Endothelial cell of umbilical vein (primary cell): ENCODE results near the gene HYI. TPM values are rescaled to one million over a fixed set of nuclear protein-coding genes. Genes with fewer than 3 reads are reported as not detected.

Experiments
- BruUV-seq: library from RNA; stranded (reverse); fragments of 400-500 nt; replicated peaks from 2 replicates; lab custom pipeline; 2021; lab: Mats Ljungman, UMichigan
- CTCF ChIA-PET: fragments of 300-600, 350-600 bp; sonication (Branson Sonifier 250); formaldehyde crosslinking; loops from one replicate; lab custom pipeline; 2021; ENCODE audit warnings: antibody characterized with exemption, inconsistent platforms; lab: Charles Lee
- POLR2A ChIA-PET: fragments of 300-600, 350-600 bp; sonication (Branson Sonifier 250); formaldehyde crosslinking; loops from one replicate; lab custom pipeline; 2021; ENCODE audit warnings: antibody characterized with exemption, inconsistent platforms; lab: Charles Lee
- DNase-seq: peaks from one replicate; pipeline ENCODE4 v3.0.0-alpha.2; 2011; ENCODE audit warnings: low read depth, low spot score
- FAIRE-seq: peaks from 2 replicates; lab custom pipeline; 2011; peaks lifted over from hg19 to GRCh38; lab: Jason Lieb, UNC
- H2AFZ ChIP-seq: 2 replicates; pipeline ENCODE4 v1.6.0; 2012; ENCODE audit warnings: low read depth, low read length, control low read depth, inconsistent platforms
- H3K27ac ChIP-seq: 2 replicates; pipeline ENCODE4 v1.5.1; 2011; ENCODE audit warnings: low read depth, mild to moderate bottlenecking, control low read depth, low read length, moderate library complexity; ENCODE audit not compliant: insufficient read depth
- H3K27me3 ChIP-seq, 2 experiments: 2 replicates each; pipeline versions ENCODE4 v1.6.0 to v1.6.1; 2011; ENCODE audit warnings: low read length in 2 of 2, mixed read lengths in 1 of 2; ENCODE audit not compliant: control insufficient read depth in 2 of 2, insufficient read depth in 2 of 2
- H3K36me3 ChIP-seq, 2 experiments: 2 replicates in 1 of 2; 3 replicates in 1 of 2; pipeline ENCODE4 v1.5.1; 2011; ENCODE audit warnings: low read length in 2 of 2, mild to moderate bottlenecking in 1 of 2, moderate library complexity in 1 of 2; ENCODE audit not compliant: control insufficient read depth in 2 of 2, insufficient read depth in 2 of 2; ENCODE audit errors: extremely low read depth in 1 of 2
- H3K4me1 ChIP-seq: 3 replicates; pipeline ENCODE4 v1.5.1; 2011; ENCODE audit warnings: mild to moderate bottlenecking, low read length; ENCODE audit not compliant: control insufficient read depth, insufficient read depth; ENCODE audit errors: extremely low read depth
- H3K4me2 ChIP-seq: 2 replicates; pipeline ENCODE4 v1.6.1; 2011; ENCODE audit warnings: low read length, control low read depth, mixed read lengths; ENCODE audit not compliant: insufficient read depth
- H3K4me3 ChIP-seq, 3 experiments: fragments of 200-600 bp in 1 of 3; sonication (generic), shearing (Covaris generic) in 1 of 3; replicated peaks in 1 of 3; 2 replicates each; pipeline ENCODE4 v1.5.1; 2011 to 2016; ENCODE audit warnings: control low read depth in 3 of 3, low read length in 3 of 3, mild to moderate bottlenecking in 2 of 3, inconsistent platforms in 1 of 3, low read depth in 1 of 3, moderate library complexity in 1 of 3; ENCODE audit not compliant: insufficient read depth in 1 of 3
- H3K79me2 ChIP-seq: 2 replicates; pipeline ENCODE4 v1.6.0; 2012; ENCODE audit warnings: low read length, inconsistent platforms; ENCODE audit not compliant: control insufficient read depth, insufficient read depth
- H3K9ac ChIP-seq: replicated peaks from 2 replicates; pipeline ENCODE3; 2011; ENCODE audit warnings: low read length, control low read depth; ENCODE audit not compliant: insufficient read depth; ENCODE audit errors: extremely low read depth
- H3K9me1 ChIP-seq: replicated peaks from 3 replicates; pipeline ENCODE4 v1.6.0; 2011; ENCODE audit warnings: mild to moderate bottlenecking, low read length; ENCODE audit not compliant: control insufficient read depth, insufficient read depth; ENCODE audit errors: extremely low read depth
- H3K9me3 ChIP-seq: replicated peaks from 2 replicates; pipeline ENCODE4 v1.5.1; 2012; ENCODE audit warnings: low read length, inconsistent platforms; ENCODE audit not compliant: control insufficient read depth, insufficient read depth
- H4K20me1 ChIP-seq: replicated peaks from 2 replicates; pipeline ENCODE3; 2011; ENCODE audit warnings: mild to moderate bottlenecking, low read length; ENCODE audit not compliant: control insufficient read depth, insufficient read depth; ENCODE audit errors: extremely low read depth
- CTCF ChIP-seq, 2 donors: IDR thresholded peaks; 1 replicate in 1 of 2; 2 replicates in 1 of 2; pipeline ENCODE4 v1.5.1; 2011; ENCODE audit warnings: low read length in 2 of 2, mild to moderate bottlenecking in 2 of 2, moderate library complexity in 2 of 2, control low read depth in 1 of 2, inconsistent platforms in 1 of 2, low read depth in 1 of 2; ENCODE audit not compliant: insufficient read depth in 1 of 2; ENCODE audit errors: extremely low read depth in 1 of 2
- EZH2 ChIP-seq: IDR thresholded peaks from 2 replicates; pipeline ENCODE4 v1.6.1; 2012; ENCODE audit warnings: borderline replicate concordance, low read depth, mild to moderate bottlenecking, moderate library complexity, low read length, inconsistent platforms; ENCODE audit not compliant: severe bottlenecking
- FOS ChIP-seq: IDR thresholded peaks from 2 replicates; pipeline ENCODE4 v1.6.1; 2011; ENCODE audit warnings: mild to moderate bottlenecking, low read length, moderate library complexity, borderline replicate concordance; ENCODE audit not compliant: insufficient read depth
- GATA2 ChIP-seq: IDR thresholded peaks from 2 replicates; pipeline ENCODE4 v1.7.0; 2011; ENCODE audit warnings: low read depth, mild to moderate bottlenecking, moderate library complexity, mixed read lengths, low read length; ENCODE audit not compliant: insufficient read length, insufficient read depth
- JUN ChIP-seq: IDR thresholded peaks from 2 replicates; pipeline ENCODE4 v1.6.1; 2011; ENCODE audit warnings: borderline replicate concordance, low read depth; ENCODE audit not compliant: insufficient read length, insufficient read depth
- MAX ChIP-seq: IDR thresholded peaks from 2 replicates; pipeline ENCODE4 v1.6.1; 2011; ENCODE audit not compliant: insufficient read depth, insufficient read length
- MYC ChIP-seq: IDR thresholded peaks from one replicate; pipeline ENCODE4 v1.6.1; 2011; ENCODE audit warnings: mild to moderate bottlenecking, low read depth, low read length
- POLR2A ChIP-seq: IDR thresholded peaks from 2 replicates; pipeline ENCODE4 v1.6.1; 2012; ENCODE audit warnings: low read depth, mild to moderate bottlenecking, control low read depth, low read length
- POLR2AphosphoS5 ChIP-seq: IDR thresholded peaks from 2 replicates; pipeline ENCODE4 v1.6.1; 2012; ENCODE audit warnings: low read depth, mild to moderate bottlenecking, control low read depth, low read length, moderate library complexity; ENCODE audit not compliant: insufficient read depth
- dilution Hi-C: fragments of 300-500 bp; cut with MboI; formaldehyde crosslinking; loops from one replicate; pipeline ENCODE4 v1.15.0; 2019; ENCODE audit warnings: low sequenced_read_pairs; ENCODE audit not compliant: extremely low pct_ligation_motif_present
- intact Hi-C: fragments of 100-400 bp; cut with micrococcal nuclease; formaldehyde crosslinking; loops from one replicate; pipeline ENCODE4 v1.10.0; 2022
- polyA plus RNA-seq, 4 experiments: library from polyadenylated mRNA; depleted of rRNA in 3 of 4; stranded (reverse) in 3 of 4; unstranded in 1 of 4; fragments of >200 nt; gene quantifications; 2 replicates each; pipeline versions ENCODE4 v1.2.1 to v1.2.3, GENCODE V29; 2011 to 2012; ENCODE audit warnings: missing spikeins in 1 of 4
- total RNA-seq: library from RNA; stranded (reverse); gene quantifications from 2 replicates; pipeline ENCODE4 v1.2.3, GENCODE V29; 2021

HYI gene
- total and polyA plus RNA-seq, 2 donors (not counting 3 experiments of a cell fraction or from before 2014, with no cell fraction given), result 324 to 342 TPM

- no peaks in the 10 kb centered on the region for H3K9me3 ChIP-seq
- H3K9me1 ChIP-seq, result no peaks in the 10 kb centered on the region
- H3K9ac ChIP-seq, result no peak overlapping the region
- no peak for FAIRE-seq
- H3K36me3 ChIP-seq, result peaks cover 8 to 53% of the 10 kb centered on the region in 2 experiments
- H2AFZ ChIP-seq, result no peak overlapping the region
- peaks cover 5% of the 10 kb centered on the region for H3K4me1 ChIP-seq
- dilution Hi-C loops, result loop anchor here (25.0 kb wide), 1 partner anchor 183 kb away; no protein-coding TSS in a partner anchor
- H4K20me1 ChIP-seq, result no peaks in the 10 kb centered on the region
- no TSS peak for BruUV-seq
- no peak overlapping the region for H3K4me2 ChIP-seq
- no peaks in the 10 kb centered on the region for H3K27me3 ChIP-seq
- no peak overlapping the region for H3K27ac ChIP-seq
- H3K4me3 ChIP-seq, result no peak overlapping the region
- POLR2A ChIA-PET, result no interaction called here
- DNase-seq, result no peak
- CTCF ChIA-PET, result interaction anchor here (1.1 to 2.0 kb wide), 2 partner anchors 183 to 193 kb away, joined by 3 to 4 read pairs; no protein-coding TSS in a partner anchor
- intact Hi-C loops, result no loop called here
- no peaks in the 10 kb centered on the region for H3K79me2 ChIP-seq
- no peak for TF ChIP-seq POLR2A
- no peak for TF ChIP-seq GATA2
- TF ChIP-seq CTCF (IDR thresholded peaks at IDR 0.05; ENCODE audit: extremely low read depth in 1 of 2, insufficient read depth in 1 of 2, low read depth in 1 of 2, low read length in 2 of 2), result no peak
- TF ChIP-seq POLR2AphosphoS5, result no peak
- TF ChIP-seq FOS, result no peak
- TF ChIP-seq JUN, result no peak
- TF ChIP-seq EZH2, result no peak
- no peak for TF ChIP-seq MYC
- TF ChIP-seq MAX, result no peak
Observed at GRCh38 chr1:43419627-43420425, 33.9 kb downstream of the HYI start.
